HG02798 (cell line): Measurements from ENCODE around the gene NCKAP5.
"Not testable (repeated sequence)": the region's sequence is repeated elsewhere in the genome, so short reads cannot be mapped to it uniquely, and the experiment has no call there.

Source experiments
- ATAC-seq: cut with Tn5 transposase; IDR thresholded peaks from one replicate; pipeline ENCODE4 v1.9.1; 2021; ENCODE audit warnings: mild to moderate bottlenecking; ENCODE audit not compliant: unreplicated experiment, poor library complexity

NCKAP5 gene

DNA sequence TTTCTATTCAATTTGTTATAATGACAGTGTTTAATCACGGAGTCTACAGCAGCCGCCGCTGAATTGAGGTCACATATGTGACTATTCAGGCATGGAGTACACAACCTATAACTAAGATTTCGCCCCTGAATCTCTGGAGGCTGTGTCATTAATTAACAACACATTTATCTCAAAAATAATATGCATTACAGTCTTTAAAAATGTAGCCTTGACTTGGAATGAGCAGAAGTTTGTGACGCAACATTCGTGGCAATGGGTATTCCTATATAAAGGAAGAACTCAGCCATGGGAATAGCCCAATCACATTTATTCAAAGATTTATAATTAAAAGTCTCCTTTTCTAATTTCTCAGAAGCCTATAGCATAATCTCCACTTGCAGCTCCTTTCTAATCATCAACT, 837.7 kb downstream of the NCKAP5 start:
- no peak for ATAC-seq

DNA sequence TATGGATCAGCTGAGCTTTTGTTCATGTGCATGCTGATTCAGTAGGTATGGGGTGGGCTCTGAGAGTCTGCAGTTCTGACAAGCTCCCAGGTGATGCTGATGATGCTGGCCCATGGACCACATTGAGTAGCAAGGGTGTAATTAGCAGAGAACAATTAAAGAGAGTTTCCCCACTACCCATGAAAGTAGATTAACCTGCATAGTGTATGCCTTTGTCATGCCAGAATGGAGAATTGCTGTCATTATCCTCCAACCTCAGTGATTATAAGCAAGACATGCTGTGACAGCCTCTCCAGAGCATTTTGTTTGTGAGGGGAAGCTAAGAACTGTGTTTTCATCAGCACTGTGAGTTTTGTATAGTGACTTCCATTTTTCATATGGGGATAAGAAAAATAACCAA, 838.7 kb downstream of the NCKAP5 start:
- no peak for ATAC-seq

DNA sequence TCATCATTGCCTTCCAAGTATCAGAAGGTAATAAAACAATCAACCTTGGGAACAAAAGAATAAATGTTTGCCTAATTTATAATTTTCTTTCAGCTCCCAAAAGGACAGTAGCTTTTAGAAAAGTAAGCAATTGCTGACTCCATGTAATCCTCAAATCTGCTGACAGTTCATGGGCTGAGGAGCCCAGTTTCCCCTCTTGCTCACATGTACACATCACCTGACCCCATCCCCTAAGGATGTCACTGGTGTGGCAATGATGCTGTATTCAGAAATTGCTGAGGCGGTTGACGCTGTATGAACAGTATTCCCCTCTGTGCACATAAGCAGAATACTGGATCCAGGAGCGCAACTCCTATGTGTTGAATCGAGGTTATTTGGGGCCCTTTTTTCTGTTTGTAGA, 842.1 kb downstream of the NCKAP5 start:
- no peak for ATAC-seq

DNA sequence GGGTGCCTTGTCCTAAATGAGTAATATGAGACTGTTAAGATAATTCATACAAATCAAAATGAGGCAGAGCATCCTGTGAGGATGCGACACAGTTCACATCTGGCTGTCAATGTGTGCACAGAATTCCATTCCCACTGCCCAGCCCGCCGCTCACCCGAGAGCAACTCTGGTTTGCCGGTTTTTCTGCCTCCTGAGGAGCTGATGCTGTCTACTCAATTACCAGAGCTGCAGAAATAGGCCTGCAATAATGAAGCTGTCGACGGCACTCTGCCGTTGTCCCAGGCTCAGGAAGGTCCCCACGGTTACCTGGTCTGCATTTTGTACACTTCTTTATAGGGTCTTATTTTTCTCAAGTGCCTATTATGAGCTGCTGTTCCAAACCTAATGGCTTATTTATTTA, 842.5 kb downstream of the NCKAP5 start:
- no peak for ATAC-seq

DNA sequence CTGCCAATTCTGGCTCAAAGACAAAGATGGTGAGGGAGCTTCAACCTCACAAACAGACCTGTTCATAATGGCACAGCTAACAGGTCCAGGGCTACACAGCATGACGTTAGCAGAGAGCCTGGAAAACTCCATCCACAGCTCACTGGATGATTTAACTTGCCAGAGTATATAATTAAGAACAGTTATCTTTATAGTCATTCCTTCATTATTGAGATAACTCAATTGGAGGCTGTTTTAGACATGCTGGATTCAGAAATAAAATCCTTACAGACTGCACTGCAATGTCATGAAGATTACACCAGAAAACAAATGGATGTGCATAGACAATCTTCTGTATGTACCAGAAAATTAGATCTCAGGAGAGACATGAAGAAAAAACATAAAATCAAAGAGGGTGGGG, 843.1 kb downstream of the NCKAP5 start:
- no peak for ATAC-seq

DNA sequence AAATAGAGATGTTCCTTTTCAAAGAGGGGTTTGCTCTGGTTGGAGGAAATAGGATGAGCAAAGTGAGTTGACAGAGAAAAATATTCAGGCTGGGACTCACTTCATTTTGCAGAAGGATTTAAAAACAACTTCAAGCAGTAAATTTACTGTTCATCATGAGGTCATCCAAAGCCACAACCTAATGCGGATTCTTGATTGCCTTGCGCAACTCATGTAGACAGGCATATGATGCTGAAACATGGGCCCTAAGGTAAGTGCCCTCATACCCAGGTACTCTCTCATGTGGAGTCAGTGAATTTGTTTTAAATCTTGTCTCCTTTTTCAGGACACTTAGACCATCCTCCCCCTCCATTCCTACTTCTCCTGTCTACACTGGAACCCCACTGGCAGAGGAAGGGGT, 846.3 kb downstream of the NCKAP5 start:
- no peak for ATAC-seq

DNA sequence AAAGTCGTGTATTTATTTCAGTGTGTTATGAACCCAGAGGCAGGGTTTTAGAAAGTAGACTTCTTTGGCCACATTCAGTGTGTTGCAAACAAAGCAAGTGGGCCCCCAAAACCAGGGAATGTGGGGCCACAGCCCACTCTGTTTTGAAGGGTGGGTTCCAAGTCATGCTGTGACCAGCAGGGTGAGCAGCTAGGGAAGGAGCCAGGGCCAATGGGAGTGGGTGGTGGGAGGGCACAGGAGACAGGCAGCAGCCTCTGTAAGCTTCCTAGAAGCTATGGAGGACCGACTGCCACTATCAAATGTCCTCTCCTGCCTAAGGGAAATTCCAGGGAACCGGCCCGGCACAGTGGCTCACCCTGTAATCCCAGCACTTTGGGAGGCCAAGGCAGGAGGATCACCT, 847.9 kb downstream of the NCKAP5 start:
- no peak for ATAC-seq

DNA sequence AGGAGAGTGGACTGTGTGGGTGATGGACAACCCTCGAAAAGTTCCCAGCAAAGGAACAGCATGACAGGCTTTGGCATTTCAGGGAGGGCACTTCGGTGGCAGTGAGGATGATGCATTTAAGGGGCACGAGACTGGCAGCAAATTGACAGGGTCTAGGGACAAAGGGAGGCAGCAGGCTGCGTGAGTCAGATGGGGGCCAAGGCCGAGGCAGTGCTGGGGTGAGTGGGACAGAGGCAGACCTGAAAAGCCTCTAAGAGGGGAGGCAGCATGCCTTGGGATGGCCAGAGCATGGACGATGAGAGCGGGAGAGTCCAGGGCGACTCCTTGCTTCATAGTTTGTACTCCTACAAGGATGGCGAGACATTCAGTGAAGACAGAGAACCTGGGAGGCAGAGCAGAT, 848.8 kb downstream of the NCKAP5 start:
- ATAC-seq, result no peak

DNA sequence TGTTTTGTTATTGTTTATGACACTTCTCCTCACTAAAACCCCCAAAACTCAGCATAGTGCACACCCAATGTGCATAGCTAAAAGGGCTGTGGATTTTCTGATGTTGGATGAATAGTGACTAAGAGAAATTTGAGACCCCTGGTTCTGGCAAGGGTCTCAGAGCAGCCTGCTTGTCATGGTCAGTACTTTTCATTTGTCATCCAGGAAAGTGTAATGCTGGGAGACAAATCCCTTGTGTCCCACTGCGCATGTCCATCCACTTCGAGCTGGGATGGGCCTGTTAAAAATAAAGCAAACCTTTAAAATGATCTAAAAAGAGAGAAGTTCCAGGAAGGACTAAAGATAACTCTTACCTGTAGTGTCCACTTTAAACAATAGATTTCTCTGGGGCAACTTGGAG, 851.3 kb downstream of the NCKAP5 start:
- no peak for ATAC-seq

DNA sequence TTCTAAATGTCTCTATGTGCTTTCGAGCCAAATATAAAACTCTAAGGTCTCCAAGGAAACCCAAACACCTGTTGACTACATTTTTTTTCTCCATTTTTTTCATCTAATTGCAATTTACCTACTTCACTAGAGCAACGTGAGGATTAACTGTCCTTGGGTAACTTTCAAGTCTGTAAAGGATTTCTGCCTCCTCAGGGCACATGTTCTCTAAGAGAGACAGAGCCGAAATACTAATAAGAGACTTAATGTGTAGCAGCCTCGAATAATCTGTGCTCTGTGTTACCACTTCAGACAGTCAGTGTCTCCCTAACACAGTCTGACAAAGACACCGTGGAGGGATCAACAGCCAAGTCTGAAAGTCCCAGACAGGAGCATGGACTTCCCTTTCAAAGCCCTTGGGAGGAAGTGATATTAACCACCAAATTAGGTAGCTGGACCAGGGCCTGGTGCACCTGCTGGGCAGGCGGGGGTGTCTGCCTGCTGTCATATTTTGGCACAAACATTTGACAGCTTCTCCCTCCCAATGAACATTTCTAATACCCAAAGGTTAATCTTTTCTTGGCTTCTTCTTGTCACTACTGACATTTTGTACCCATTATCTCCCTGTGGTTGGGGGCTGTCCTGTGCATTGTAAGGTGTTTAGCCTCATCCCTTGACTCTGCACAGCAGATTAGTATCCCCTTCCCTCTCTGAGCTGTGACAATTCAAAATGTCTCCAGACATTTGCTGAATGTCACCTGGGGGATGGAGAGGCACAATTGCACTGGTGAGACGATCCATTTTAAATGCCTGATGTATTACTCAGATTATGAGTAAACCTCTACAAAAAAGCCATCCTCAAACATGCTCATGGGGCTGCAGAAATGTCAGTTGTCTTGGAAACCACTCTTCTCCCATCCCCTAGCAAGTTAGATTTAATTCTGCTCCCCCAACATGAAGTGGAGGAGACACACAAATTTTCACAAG, 852.6 kb downstream of the NCKAP5 start:
- peak; percentile 80 for ATAC-seq

DNA sequence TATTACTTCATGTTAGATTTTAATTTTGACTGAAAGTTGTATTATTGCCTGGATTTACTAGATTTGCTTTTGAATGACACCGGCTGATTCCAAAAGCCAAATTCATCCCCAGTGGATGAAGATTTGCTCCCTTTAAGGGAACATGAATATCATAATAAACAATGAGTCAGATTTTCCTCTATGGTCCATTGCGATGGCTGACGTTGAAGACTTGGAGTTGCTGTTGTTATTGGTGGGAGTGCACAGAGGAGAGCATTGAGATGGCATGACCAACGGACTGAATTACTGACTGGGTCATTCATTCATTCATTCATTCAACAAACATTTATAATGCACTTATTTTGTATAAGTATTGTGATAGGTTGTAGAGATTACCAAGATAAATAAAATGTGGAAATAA, 864.9 kb downstream of the NCKAP5 start:
- ATAC-seq, result no peak

DNA sequence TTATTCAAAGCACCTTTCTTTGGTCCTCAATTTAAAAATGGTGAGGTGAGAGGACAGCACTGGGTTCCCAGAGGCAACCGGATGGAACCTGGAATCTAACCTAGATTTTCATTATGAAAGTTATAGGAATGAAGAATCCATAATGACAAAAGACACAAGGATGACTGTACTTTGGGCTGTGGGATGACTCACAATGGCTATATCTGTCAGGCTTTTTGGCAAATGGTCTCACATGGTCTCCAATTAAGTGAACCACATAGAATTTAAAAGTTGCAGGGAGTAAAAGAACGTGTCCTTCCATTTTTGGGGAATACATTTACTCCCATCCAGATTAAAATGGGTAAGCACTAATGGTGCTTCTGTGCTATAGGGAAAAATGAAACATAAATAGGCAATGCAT, 866.5 kb downstream of the NCKAP5 start:
- no peak for ATAC-seq

DNA sequence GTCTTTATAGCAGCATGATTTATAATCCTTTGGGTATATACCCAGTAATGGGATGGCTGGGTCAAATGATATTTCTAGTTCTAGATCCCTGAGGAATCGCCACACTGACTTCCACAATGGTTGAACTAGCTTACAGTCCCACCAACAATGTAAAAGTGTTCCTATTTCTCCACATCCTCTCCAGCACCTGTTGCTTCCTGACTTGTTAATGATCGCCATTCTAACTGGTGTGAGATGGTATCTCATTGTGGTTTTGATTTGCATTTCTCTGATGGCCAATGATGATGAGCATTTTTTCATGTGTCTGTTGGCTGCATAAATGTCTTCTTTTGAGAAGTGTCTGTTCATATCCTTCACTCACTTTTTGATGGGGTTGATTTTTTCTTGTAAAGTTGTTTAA, 868.5 kb downstream of the NCKAP5 start:
- ATAC-seq, result not testable (repeated sequence)

DNA sequence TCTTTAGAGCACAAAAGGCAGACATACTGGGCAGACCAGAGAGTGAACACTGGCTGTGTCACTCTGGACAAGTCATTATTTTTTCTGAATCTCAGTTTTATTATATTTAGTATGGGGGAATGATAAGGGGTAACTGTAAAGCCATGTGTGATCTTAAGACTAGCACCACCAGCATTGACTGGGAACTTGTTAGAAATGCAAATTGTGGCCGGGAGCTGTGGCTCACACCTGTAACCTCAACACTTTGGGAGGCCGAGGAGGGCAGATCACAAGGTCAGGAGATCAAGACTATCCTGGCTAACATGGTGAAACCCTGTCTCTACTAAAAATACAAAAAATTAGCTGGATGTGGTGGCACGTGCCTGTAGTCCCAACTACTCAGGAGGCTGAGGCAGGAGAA, 869.9 kb downstream of the NCKAP5 start:
- not testable (repeated sequence) for ATAC-seq

DNA sequence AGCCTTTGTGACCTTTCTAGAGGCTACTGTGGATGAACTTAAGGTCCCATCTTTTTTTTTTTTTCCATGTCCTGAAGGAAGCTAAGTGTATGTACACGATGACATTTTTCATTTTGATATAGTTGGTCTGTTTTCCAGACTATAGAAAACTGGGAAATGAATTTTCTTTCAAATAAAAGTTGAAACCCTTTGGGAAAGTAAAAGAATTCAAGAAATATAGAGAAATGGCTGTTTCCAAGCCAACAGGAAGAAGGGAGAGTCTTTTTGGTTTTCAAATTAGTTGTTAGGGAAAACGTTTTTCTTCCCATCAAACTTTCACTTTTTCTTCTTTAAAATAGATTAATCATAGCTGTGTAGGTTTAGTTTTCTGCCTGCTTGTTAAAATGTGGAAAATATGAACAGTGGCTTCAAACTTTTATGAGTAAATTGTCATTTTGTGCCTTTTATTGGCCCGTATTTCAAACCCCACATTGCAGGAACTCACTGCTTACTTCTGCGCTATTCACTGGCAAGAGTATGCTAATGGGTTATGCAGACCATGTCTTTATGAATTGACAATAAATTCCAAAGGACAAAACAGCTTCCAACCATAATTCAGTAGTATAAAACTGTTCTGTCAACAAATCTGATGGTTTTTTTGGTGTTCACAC, 870.6 kb downstream of the NCKAP5 start:
- no peak for ATAC-seq

DNA sequence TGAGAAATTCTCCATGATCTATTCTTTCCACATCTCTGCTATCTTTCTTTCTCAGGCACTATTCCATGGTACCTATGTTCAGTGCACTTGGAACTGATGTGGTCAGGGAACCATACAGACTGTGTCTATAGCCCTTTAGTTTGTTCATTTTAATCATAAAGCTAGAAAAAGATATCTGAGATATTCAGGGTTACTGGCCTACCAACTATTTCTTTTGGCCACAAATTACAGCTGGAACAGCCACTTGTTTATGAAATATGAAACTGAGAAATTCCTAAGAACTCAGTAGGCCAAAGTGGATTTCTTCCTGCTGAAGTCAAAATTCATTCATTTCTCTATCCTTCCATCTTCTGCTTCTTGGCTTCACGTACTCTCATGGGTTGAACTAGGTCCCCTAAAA, 875.4 kb downstream of the NCKAP5 start:
- ATAC-seq, result no peak

DNA sequence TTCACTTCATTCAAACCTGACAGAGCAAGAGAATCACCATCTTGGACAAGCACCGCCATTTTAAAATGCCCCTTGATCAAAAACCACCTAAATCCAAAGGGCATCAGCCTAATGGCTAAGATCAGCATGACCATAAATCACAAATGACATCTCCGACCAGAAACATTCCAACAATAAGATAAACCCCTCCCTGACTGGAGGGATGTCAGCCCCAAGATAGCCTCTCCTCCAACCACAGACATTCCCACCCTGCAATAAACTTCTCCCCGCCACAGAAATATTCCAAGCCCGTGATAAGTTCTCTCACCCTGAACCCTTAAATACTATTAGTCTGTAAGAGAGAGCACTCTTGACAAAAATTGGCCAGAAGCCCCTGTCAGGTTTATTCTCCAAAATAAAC, 876.7 kb downstream of the NCKAP5 start:
- no peak for ATAC-seq

DNA sequence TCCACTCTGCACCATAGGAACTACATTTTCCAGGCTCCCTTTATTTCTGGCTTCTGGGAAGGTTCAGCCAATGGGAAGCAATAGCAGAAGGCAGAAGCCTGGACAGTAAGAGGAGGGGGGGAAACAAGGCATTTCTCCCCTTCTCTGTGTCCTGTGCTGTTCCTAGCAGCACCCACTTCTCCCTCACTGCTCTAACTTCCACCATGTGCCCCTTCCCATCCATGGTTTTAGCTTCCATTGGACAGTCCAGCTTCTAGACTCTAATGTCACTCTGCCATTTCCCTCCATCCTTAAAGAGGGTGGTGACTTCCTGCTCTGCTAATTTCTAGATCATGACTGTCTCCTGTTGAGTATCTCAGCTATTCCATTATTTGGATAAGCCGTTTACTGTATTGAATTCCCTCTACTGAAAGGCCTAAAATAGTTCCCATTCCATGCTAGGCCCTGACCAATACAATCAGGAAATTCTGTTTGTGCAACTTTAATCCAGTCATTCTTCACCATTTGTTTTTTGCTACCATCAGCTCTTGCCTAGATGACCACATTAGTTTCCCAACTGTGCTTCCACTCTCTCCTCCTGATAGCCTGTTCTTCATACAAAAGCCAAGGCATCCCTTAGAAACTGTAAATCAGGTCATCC, 877.5 kb downstream of the NCKAP5 start:
- ATAC-seq, result no peak

DNA sequence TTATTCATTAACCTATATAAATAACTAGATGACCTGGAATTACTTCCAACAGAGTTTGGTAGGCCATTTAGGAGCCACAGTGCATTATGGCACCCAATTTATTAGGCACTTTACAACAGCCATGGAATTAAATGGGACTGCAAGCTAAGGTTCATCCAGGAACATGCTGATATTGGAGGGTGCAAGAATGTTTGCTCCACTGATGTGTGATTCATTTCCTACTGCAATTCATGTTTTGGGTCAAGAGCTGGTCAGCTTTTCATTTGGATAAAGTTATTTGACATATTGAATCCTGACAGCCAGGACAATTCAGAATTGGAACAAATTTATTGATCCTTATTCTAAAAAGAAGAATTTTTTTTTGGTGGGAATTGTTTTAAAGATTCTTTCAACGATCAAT, 886.5 kb downstream of the NCKAP5 start:
- ATAC-seq, result no peak

DNA sequence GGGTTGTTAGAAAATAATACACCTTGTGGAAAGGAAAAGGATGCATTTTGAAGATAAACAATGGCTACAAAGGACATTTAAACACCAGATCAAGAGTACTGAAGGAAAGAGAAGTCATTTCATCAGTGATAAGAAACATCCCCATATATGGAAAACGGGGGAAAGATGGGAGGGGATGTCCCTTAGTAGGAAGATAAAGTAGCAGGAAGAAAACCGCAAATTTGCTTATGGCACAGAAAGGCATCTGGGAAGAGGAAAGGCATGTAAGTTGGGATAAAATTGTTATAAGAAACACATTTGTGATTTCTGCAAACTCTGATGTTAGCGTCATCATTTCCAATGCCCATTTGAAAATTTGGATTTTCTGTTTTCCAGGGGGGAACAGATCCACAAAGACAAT, 887.7 kb downstream of the NCKAP5 start:
- ATAC-seq, result no peak

DNA sequence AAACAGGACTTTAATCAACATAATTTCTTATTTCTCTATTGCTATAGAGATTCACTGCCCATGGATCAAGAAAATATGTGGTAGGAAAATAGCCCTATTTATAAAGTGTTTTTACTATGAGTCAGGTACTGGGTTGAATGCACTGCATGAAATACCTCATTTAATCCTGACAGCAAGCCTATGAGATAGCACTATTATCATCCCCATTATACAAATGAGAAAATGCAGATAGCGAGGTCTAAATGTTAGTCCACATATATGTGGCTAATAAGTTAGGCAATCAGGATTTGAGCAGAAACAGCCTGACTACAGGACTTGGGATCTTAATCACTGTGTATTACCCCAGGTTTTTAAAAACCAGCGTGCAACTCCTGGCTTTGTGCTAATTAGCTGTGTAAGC, 889.8 kb downstream of the NCKAP5 start:
- ATAC-seq, result no peak
